GM19025 (cell line): ENCODE measurements around the gene PCDHB11.
"Not testable (repeated sequence)": the region's sequence is repeated elsewhere in the genome, so short reads cannot be mapped to it uniquely, and the experiment has no call there.

Source experiments
- ATAC-seq: cut with Tn5 transposase; IDR thresholded peaks from one replicate; pipeline ENCODE4 v1.9.1; 2021; ENCODE audit warnings: mild to moderate bottlenecking, low read depth, moderate library complexity; ENCODE audit not compliant: unreplicated experiment

PCDHB11 gene

GRCh38 chr5:141199359-141200235 lies at the start of gene PCDHB11:
Gene PCDHB11 (plus strand): TSS chr5:141199627. CDS start chr5:141199775, 148 bp downstream.
- no peak for ATAC-seq

GRCh38 chr5:141149812-141150211 lies 49.6 kb upstream of the PCDHB11 start, which contains the start of gene PCDHB6:
Gene PCDHB6 (plus strand): TSS chr5:141150057. CDS start chr5:141150258, 201 bp downstream.
- ATAC-seq = no peak

DNA sequence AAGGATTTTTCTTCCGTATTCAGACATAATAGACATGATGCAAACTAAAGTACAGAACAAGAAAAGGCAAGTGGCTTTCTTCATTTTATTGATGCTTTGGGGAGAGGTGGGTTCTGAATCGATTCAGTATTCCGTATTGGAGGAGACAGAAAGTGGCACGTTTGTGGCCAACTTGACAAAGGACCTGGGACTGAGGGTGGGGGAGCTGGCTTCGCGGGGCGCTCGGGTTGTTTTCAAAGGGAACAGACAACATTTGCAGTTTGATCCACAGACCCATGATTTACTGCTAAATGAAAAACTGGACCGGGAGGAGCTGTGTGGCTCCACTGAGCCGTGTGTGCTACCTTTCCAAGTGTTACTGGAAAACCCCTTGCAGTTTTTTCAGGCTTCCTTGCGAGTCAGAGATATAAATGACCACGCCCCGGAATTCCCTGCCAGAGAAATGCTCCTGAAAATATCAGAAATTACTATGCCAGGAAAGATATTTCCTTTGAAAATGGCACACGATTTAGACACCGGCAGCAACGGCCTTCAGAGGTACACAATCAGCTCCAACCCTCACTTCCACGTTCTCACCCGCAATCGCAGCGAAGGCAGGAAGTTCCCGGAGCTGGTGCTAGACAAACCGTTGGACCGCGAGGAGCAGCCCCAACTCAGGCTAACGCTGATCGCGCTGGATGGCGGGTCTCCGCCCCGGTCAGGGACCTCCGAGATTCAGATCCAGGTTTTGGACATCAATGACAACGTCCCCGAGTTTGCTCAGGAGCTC lies 49.0 kb upstream of the PCDHB11 start:
- ATAC-seq = no peak

DNA sequence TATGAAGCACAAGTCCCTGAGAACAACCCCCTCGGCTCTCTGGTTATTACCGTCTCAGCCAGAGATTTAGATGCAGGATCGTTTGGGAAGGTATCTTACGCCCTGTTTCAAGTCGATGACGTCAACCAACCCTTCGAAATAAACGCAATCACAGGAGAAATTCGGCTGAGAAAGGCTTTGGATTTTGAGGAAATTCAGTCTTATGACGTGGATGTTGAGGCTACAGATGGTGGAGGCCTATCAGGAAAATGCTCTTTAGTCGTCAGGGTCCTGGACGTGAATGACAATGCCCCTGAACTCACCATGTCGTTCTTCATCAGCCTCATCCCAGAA lies 48.5 kb upstream of the PCDHB11 start:
- ATAC-seq = no peak

- ATAC-seq = not testable (repeated sequence)
These were observed 47.8 kb upstream of the PCDHB11 start for GRCh38 chr5:141151632-141152031.

GRCh38 chr5:141152096-141152495 lies 47.3 kb upstream of the PCDHB11 start:
- ATAC-seq = not testable (repeated sequence)

GRCh38 chr5:141155540-141156374 lies 43.7 kb upstream of the PCDHB11 start:
- no peak for ATAC-seq

- ATAC-seq = not testable (repeated sequence)
These were observed 42.1 kb upstream of the PCDHB11 start for GRCh38 chr5:141157356-141157755.

DNA sequence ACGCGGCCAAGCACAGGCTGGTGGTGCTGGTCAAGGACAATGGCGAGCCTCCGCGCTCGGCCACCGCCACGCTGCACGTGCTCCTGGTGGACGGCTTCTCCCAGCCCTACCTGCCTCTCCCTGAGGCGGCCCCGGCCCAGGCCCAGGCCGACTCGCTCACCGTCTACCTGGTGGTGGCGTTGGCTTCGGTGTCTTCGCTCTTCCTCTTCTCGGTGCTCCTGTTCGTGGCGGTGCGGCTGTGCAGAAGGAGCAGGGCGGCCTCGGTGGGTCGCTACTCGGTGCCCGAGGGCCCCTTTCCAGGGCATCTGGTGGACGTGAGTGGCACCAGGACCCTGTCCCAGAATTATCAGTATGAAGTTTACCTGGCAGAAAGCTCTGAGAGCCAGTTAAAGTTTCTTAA lies 41.5 kb upstream of the PCDHB11 start:
- not testable (repeated sequence) for ATAC-seq

GRCh38 chr5:141172381-141173204 lies 26.8 kb upstream of the PCDHB11 start, which contains the start of gene PCDHB7:
Gene PCDHB7 (plus strand): TSS chr5:141172644. CDS start chr5:141172836, 192 bp downstream.
- no peak for ATAC-seq

DNA sequence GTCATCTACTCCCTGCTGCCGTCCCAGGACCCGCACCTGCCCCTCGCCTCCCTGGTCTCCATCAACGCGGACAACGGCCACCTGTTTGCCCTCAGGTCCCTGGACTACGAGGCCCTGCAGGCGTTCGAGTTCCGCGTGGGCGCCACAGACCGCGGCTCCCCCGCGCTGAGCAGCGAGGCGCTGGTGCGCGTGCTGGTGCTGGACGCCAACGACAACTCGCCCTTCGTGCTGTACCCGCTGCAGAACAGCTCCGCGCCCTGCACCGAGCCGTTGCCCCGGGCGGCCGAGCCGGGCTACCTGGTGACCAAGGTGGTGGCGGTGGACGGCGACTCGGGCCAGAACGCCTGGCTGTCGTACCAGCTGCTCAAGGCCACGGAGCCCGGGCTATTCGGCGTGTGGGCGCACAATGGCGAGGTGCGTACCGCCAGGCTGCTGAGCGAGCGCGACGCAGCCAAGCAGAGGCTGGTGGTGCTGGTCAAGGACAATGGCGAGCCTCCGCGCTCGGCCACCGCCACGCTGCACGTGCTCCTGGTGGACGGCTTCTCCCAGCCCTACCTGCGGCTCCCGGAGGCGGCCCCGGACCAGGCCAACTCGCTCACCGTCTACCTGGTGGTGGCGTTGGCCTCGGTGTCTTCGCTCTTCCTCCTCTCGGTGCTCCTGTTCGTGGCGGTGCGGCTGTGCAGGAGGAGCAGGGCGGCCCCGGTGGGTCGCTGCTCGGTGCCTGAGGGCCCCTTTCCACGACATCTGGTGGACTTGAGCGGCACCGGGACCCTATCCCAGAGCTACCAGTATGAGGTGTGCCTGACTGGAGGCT lies 24.9 kb upstream of the PCDHB11 start:
- ATAC-seq = not testable (repeated sequence)

DNA sequence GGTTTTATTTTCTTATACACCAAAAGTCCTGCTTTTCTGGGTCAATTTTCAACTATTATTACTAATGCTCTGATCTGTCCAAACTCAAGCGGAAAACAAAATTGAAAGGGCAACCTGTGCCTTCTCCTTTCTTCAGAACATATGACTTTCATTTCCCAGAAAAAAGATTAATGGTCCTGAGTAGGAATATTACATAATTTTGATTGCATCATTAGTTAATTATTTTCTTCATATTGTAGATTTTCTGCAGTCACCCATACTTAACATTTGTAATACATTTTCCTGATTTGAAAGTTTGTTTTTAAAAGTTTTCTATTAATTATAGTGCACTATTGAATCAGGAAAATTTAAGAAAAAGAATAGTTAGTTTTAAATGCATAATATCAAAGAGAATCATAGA lies 23.5 kb upstream of the PCDHB11 start:
- ATAC-seq = no peak

GRCh38 chr5:141177577-141178191 lies 21.7 kb upstream of the PCDHB11 start, which contains the start of gene PCDHB8:
Gene PCDHB8 (plus strand): TSS chr5:141177790. CDS start chr5:141178035, 245 bp downstream.
- not testable (repeated sequence) for ATAC-seq

DNA sequence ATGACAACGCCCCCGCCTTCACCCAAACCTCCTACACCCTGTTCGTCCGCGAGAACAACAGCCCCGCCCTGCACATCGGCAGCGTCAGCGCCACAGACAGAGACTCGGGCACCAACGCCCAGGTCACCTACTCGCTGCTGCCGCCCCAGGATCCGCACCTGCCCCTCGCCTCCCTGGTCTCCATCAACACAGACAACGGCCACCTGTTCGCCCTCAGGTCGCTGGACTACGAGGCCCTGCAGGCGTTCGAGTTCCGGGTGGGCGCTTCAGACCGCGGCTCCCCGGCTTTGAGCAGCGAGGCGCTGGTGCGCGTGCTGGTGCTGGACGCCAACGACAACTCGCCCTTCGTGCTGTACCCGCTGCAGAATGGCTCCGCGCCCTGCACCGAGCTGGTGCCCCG lies 20.1 kb upstream of the PCDHB11 start:
- ATAC-seq = not testable (repeated sequence)

DNA sequence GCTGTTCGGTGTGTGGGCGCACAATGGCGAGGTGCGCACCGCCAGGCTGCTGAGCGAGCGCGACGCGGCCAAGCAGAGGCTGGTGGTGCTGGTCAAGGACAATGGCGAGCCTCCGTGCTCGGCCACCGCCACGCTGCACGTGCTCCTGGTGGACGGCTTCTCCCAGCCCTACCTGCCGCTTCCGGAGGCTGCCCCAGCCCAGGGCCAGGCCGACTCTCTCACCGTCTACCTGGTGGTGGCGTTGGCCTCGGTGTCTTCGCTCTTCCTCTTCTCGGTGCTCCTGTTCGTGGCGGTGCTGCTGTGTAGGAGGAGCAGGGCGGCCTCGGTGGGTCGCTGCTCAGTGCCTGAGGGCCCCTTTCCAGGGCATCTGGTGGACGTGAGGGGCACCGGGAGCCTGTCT lies 19.6 kb upstream of the PCDHB11 start:
- ATAC-seq = not testable (repeated sequence)

- no peak for ATAC-seq
These were observed 19.1 kb upstream of the PCDHB11 start for GRCh38 chr5:141180313-141180712.

GRCh38 chr5:141182248-141182647 lies 17.2 kb upstream of the PCDHB11 start, which contains the start of gene PCDHB16:
Gene PCDHB16 (plus strand): TSS chr5:141182387. CDS start chr5:141182560, 173 bp downstream.
- no peak for ATAC-seq
